Type B pancreatic cell (in vitro differentiated cells): ENCODE measurements around the gene TNNT1. TPM values are rescaled to one million over a fixed set of nuclear protein-coding genes. Genes with fewer than 3 reads are reported as not detected.

ENCODE experiments used
- DNase-seq: peaks from one replicate; pipeline ENCODE4 v3.0.0; 2021; ENCODE audit warnings: mixed read lengths; ENCODE audit not compliant: unreplicated experiment; ENCODE audit errors: extremely low spot score
- H3K27ac Mint-ChIP-seq: 2 replicates; pipeline ENCODE4 v1.8.0; 2021; ENCODE audit warnings: mild to moderate bottlenecking, mixed read lengths
- H3K27me3 Mint-ChIP-seq: 2 replicates; pipeline ENCODE4 v1.8.0; 2021; ENCODE audit warnings: mixed read lengths
- H3K36me3 Mint-ChIP-seq: 2 replicates; pipeline ENCODE4 v1.8.0; 2021; ENCODE audit warnings: mixed read lengths
- H3K4me1 Mint-ChIP-seq: one replicate; pipeline ENCODE4 v1.8.0; 2021; ENCODE audit warnings: mixed read lengths; ENCODE audit not compliant: unreplicated experiment
- H3K4me3 Mint-ChIP-seq: 2 replicates; pipeline ENCODE4 v1.8.0; 2021; ENCODE audit warnings: mild to moderate bottlenecking, mixed read lengths
- H3K9me3 Mint-ChIP-seq: 2 replicates; pipeline ENCODE4 v1.8.0; 2021; ENCODE audit warnings: mixed read lengths
- CTCF ChIP-seq: fragments of 200-600 bp; sonication (generic); conservative IDR thresholded peaks from 2 replicates; pipeline ENCODE4 v1.5.0; 2021; ENCODE audit warnings: antibody characterized with exemption, mild to moderate bottlenecking
- total RNA-seq: library from RNA; stranded (reverse); gene quantifications from 2 replicates; pipeline ENCODE4 v1.2.1, GENCODE V29; 2021; ENCODE audit warnings: low replicate concordance

TNNT1 gene
- total RNA-seq, 1 donor from 2014 or later: 27.6 TPM

- no peaks in the 10 kb centered on the region for H3K9me3 Mint-ChIP-seq
Measured at GRCh38 chr19:55166530-55167268, 17.7 kb upstream of the TNNT1 start, which contains the start of gene DNAAF3. TSS of gene DNAAF3 (minus strand) at chr19:55166613. CDS start at chr19:55166413, 200 bp downstream.

GRCh38 chr19:55165952-55166529 lies 17.0 kb upstream of the TNNT1 start:
- Mint-ChIP-seq H3K36me3 (no peaks in the 10 kb centered on the region), H3K9me3 (no peaks in the 10 kb centered on the region)

More at GRCh38 chr19:55166530-55167268, 17.7 kb upstream of the TNNT1 start, which contains the start of gene DNAAF3:
- H3K27me3 Mint-ChIP-seq: peaks cover 50% of the 10 kb centered on the region
- peak; percentile 49 for TF ChIP-seq CTCF
- peak; percentile 98 for DNase-seq
- H3K27ac Mint-ChIP-seq: peak within 1 kb of the TSS; percentile 98
- H3K36me3 Mint-ChIP-seq: no peaks in the 10 kb centered on the region
- H3K4me3 Mint-ChIP-seq: peak within 1 kb of the TSS; percentile 98
- peaks cover 9% of the 10 kb centered on the region for H3K4me1 Mint-ChIP-seq

GRCh38 chr19:55161571-55162322 lies 12.7 kb upstream of the TNNT1 start:
- no peak overlapping the region for H3K27ac Mint-ChIP-seq
- H3K4me3 Mint-ChIP-seq: no peak overlapping the region
- DNase-seq: no peak
- H3K9me3 Mint-ChIP-seq: no peaks in the 10 kb centered on the region
- no peak for TF ChIP-seq CTCF
- H3K4me1 Mint-ChIP-seq: peaks cover 4% of the 10 kb centered on the region
- H3K36me3 Mint-ChIP-seq: no peaks in the 10 kb centered on the region
- peaks cover 51% of the 10 kb centered on the region for H3K27me3 Mint-ChIP-seq

More at GRCh38 chr19:55165952-55166529, 17.0 kb upstream of the TNNT1 start:
- no peak for DNase-seq
- Mint-ChIP-seq H3K4me3 (peak overlapping the region; percentile 98), H3K27me3 (peaks cover 43% of the 10 kb centered on the region), H3K4me1 (peaks cover 9% of the 10 kb centered on the region), H3K27ac (peak overlapping the region; percentile 98)
- TF ChIP-seq CTCF: peak; percentile 81

GRCh38 chr19:55160986-55161365 lies 12.0 kb upstream of the TNNT1 start:
- peaks cover 51% of the 10 kb centered on the region for H3K27me3 Mint-ChIP-seq

More at GRCh38 chr19:55160986-55161365, 12.0 kb upstream of the TNNT1 start:
- no peak overlapping the region for H3K27ac Mint-ChIP-seq
- H3K4me1 Mint-ChIP-seq: peaks cover 5% of the 10 kb centered on the region
- H3K4me3 Mint-ChIP-seq: no peak overlapping the region
- no peak for TF ChIP-seq CTCF
- DNase-seq: no peak
- no peaks in the 10 kb centered on the region for H3K9me3 Mint-ChIP-seq
- no peaks in the 10 kb centered on the region for H3K36me3 Mint-ChIP-seq
